GM19099 (cell line): ENCODE data around the gene NDUFA6.
"Not testable (repeated sequence)": the region's sequence is repeated elsewhere in the genome, so short reads cannot be mapped to it uniquely, and the experiment has no call there.

ENCODE experiments used
- POLR2A ChIP-seq: IDR thresholded peaks from 3 replicates; pipeline ENCODE4 v1.6.1; 2011; ENCODE audit warnings: low read depth; ENCODE audit not compliant: insufficient read length; ENCODE audit errors: extremely low read depth

The NDUFA6 gene

GRCh38 chr22:42090596-42091454 is at the start of gene NDUFA6:
TSS of gene NDUFA6 (minus strand) at chr22:42090772. CDS start at chr22:42090744, 28 bp downstream.
- peak; percentile 90 for TF ChIP-seq POLR2A

DNA sequence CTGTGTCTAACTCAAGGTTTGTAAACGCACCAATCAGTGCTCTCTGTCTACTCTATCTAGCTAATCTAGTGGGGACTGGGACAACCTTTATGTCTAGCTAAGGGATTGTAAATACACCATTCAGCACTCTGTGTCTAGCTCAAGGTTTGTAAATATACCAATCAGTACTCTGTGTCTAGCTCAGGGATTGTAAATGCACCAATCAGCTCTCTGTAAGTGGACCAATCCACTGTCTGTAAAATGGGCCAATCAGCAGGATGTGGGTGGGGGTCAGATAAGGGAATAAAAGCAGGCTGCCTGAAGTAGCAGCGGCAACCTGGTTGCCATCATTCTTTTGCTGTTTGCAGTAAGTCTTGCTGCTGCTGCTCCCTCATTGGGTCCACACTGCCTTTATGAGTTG is 48.4 kb upstream of the NDUFA6 start:
- TF ChIP-seq POLR2A = no peak

DNA sequence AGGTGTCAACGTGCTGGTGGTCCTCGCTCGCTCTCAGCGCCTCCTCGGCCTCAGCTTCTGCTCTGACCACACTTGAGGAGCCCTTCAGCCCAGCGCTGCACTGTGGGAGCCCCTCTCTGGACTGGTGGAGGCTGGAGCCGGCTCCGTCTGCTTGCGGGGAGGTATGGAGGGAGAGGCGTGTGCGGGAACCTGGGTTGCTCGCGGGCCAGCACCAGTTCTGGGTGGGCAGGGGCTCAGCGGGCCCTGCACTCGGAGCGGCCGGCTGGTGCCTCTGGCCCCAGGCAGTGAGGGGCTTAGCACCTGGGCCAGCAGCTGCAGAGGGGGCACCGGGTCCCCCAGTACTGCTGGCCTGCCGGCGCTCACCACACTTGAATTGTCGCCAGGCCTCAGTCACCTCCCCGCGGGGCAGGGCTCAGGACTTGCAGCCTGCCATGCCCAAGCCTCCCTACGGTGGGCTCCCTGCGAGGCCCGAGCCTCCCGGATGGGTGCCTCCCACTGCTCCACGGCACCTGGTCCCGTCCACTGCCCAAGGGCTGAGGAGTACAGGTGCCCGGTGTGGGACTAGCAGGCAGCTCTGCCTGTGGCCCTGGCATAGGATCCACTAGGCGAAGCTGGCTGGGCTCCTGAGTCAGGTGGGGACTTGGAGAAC is 47.7 kb upstream of the NDUFA6 start:
- no peak for TF ChIP-seq POLR2A

- TF ChIP-seq POLR2A = no peak
Measured at GRCh38 chr22:42134100-42135020, 43.8 kb upstream of the NDUFA6 start.

GRCh38 chr22:42132457-42132856 is 41.9 kb upstream of the NDUFA6 start:
- no peak for TF ChIP-seq POLR2A

- no peak for TF ChIP-seq POLR2A
Measured at GRCh38 chr22:42131562-42131961, 41.0 kb upstream of the NDUFA6 start.

DNA sequence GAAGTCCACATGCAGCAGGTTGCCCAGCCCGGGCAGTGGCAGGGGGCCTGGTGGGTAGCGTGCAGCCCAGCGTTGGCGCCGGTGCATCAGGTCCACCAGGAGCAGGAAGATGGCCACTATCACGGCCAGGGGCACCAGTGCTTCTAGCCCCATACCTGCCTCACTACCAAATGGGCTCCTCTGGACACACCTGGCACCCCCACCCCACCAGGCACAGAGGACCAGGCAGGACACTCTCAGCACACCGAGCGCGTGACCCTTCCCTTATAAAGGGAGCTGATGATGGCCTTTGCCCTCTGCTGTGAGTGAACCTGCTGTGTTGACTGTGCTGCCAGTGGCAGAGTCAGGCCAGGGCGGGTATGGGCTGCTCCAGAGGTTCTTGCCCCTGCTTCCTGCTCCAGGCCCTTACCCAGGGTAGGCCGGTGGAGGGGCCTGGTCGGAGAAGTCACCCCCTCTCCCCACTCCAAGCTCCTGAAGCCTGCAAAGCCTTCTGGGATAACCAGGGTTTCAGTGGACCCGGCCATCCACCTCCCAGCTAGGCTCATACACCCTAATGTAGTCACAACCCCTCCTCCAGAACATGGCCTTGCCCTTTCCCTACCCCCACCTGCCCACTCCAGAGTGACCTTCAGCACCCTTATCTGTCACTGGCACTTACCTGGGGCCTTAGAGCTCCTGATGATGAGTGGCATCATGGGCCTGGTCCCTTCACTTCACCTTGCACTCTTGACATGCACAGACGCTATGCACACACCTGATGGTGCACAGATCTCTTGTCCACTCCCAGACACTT is 40.3 kb upstream of the NDUFA6 start, which contains the start of gene CYP2D6:
TSS of gene CYP2D6 (minus strand) at position 172 of the 793 bp plus-strand sequence. CDS start at position 153, 19 bp downstream.
- TF ChIP-seq POLR2A = not testable (repeated sequence)

GRCh38 chr22:42127606-42128005 is 37.0 kb upstream of the NDUFA6 start:
- no peak for TF ChIP-seq POLR2A

- TF ChIP-seq POLR2A = peak; percentile 38
Measured at GRCh38 chr22:42120231-42121021, 29.9 kb upstream of the NDUFA6 start.

DNA sequence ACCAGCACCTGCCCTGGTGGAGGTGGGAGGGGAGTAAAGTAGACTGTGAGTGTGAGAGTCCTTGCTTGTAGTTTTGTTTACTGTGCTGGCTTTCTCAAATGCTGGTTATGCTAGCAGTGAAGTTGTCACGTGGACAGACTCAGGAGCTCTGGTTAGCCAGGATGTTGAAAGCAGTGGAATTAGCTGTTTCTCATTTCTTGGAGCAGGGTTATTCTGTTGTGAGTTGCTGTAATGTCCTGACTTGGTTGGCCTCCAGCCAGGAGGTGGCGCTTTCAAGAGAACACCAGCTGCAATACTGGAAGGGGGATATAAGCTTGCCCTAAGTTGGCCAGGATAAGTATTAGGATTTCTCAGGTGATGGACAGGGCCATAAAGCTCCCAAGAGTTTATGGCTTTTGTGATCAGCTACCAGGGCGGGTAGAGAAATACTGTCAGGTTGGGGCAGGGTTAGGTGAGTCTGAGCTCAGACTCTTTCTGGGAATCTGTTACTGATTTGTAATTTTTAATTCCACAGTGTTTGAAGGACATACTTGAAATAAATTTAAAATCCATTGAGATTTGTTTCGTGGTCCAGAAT is 26.4 kb upstream of the NDUFA6 start:
- no peak for TF ChIP-seq POLR2A

GRCh38 chr22:42114721-42115120 is 24.1 kb upstream of the NDUFA6 start:
- no peak for TF ChIP-seq POLR2A

GRCh38 chr22:42111798-42112197 is 21.2 kb upstream of the NDUFA6 start:
- TF ChIP-seq POLR2A = no peak

GRCh38 chr22:42108848-42109247 is 18.3 kb upstream of the NDUFA6 start:
- no peak for TF ChIP-seq POLR2A
